Neural crest cell (in vitro differentiated cells): ENCODE measurements around the gene KLHL1. TPM values are rescaled to one million over a fixed set of nuclear protein-coding genes. Genes with fewer than 3 reads are reported as not detected.

Source experiments
- DNase-seq: peaks from one replicate; pipeline ENCODE4 v3.0.0; 2021; ENCODE audit warnings: low read depth, mixed read lengths, low spot score
- H3K27ac Mint-ChIP-seq: one replicate; pipeline ENCODE4 v1.8.0; 2021; ENCODE audit warnings: mild to moderate bottlenecking, mixed read lengths; ENCODE audit not compliant: unreplicated experiment
- H3K27me3 Mint-ChIP-seq: 2 replicates; pipeline ENCODE4 v1.8.0; 2021; ENCODE audit warnings: low read depth, mild to moderate bottlenecking, mixed read lengths
- H3K36me3 Mint-ChIP-seq: 2 replicates; pipeline ENCODE4 v1.8.0; 2021; ENCODE audit warnings: low read depth, mild to moderate bottlenecking, mixed read lengths
- H3K4me1 Mint-ChIP-seq: 2 replicates; pipeline ENCODE4 v1.8.0; 2021; ENCODE audit warnings: mixed read lengths
- H3K4me3 Mint-ChIP-seq: one replicate; pipeline ENCODE4 v1.8.0; 2021; ENCODE audit warnings: mild to moderate bottlenecking, mixed read lengths
- H3K9me3 Mint-ChIP-seq: 2 replicates; pipeline ENCODE4 v1.8.0; 2021; ENCODE audit warnings: mixed read lengths
- CTCF ChIP-seq: fragments of 200-600 bp; sonication (generic); conservative IDR thresholded peaks from 2 replicates; pipeline ENCODE4 v1.5.0; 2021; ENCODE audit warnings: antibody characterized with exemption, mild to moderate bottlenecking
- total RNA-seq: library from RNA; stranded (reverse); gene quantifications from 2 replicates; pipeline ENCODE4 v1.2.1, GENCODE V29; 2021

KLHL1 gene
- total RNA-seq, 1 donor from 2014 or later: 0.23 TPM

DNA sequence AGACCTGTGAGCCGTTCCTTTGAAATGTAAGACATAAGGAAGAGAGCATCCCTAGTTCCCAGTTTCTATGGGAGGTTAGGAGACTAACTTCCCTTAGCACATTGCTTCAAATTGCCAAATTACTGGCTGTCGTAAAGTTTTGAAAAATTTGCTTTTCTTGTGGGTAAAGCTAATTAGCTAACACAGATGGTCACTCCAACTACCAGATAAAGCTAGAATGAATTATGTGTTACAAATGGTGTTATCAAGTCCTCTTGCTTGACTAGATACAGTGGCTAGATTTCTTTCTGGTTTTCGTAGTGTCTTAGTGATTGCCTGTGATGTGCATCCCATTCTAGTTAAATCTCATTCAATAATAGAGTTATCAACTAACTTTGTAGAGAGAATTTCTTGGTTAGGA lies 417.3 kb downstream of the KLHL1 start:
- peaks cover 5% of the 10 kb centered on the region for H3K4me1 Mint-ChIP-seq
- no peak overlapping the region for H3K27ac Mint-ChIP-seq
- H3K4me3 Mint-ChIP-seq: no peak overlapping the region
- TF ChIP-seq CTCF: no peak
- no peaks in the 10 kb centered on the region for H3K9me3 Mint-ChIP-seq
- H3K36me3 Mint-ChIP-seq: no peaks in the 10 kb centered on the region
- no peak for DNase-seq
- H3K27me3 Mint-ChIP-seq: no peaks in the 10 kb centered on the region

DNA sequence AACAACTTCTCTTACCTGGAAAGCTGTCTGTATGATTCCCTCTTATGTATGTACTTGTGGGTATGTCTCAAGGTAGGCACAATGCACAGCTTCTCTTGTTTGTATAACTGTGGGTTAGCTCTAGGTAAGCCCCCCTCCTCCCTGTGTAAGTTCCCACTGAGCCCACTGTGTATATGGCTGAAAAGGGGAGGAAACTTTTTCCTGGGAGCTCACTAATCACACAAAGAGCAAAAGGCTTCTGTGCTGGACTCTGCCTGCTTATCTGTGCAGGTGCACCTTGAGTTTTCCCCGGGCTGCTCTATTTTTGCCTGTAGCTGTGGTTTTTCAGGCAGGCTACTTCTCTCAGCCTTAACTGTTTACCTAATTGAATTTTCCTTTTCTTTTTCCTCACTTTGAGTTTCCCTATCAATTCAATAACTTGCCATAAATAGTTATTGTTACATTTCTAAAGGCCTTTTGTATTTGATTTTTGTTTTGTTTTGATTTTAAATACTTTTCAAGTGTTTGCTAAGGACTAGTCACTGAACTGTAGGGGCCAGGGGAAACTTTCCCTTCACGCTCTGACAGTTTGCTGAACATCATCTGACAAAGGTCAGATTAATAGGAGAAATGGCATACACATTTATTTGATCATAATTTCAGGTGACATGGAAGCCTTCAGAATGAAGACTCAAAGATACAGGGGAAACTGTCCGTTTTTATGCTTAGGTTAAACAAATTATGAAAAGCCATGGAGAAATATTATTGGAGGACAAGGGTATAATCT lies 424.1 kb downstream of the KLHL1 start:
- H3K36me3 Mint-ChIP-seq: no peaks in the 10 kb centered on the region
- no peak for TF ChIP-seq CTCF
- H3K4me1 Mint-ChIP-seq: peaks cover 16% of the 10 kb centered on the region
- no peak overlapping the region for H3K4me3 Mint-ChIP-seq
- H3K27ac Mint-ChIP-seq: no peak overlapping the region
- no peaks in the 10 kb centered on the region for H3K9me3 Mint-ChIP-seq
- DNase-seq: no peak
- H3K27me3 Mint-ChIP-seq: no peaks in the 10 kb centered on the region

GRCh38 chr13:69681722-69682121 lies 426.5 kb downstream of the KLHL1 start:
- Mint-ChIP-seq H3K9me3 (no peaks in the 10 kb centered on the region), H3K4me1 (peaks cover 11% of the 10 kb centered on the region), H3K27ac (no peak overlapping the region), H3K27me3 (no peaks in the 10 kb centered on the region), H3K36me3 (no peaks in the 10 kb centered on the region), H3K4me3 (no peak overlapping the region)
- TF ChIP-seq CTCF: no peak
- DNase-seq: no peak

GRCh38 chr13:69677343-69677742 lies 430.9 kb downstream of the KLHL1 start:
- no peak overlapping the region for H3K4me3 Mint-ChIP-seq
- no peaks in the 10 kb centered on the region for H3K36me3 Mint-ChIP-seq
- no peaks in the 10 kb centered on the region for H3K27me3 Mint-ChIP-seq
- no peak for TF ChIP-seq CTCF
- no peaks in the 10 kb centered on the region for H3K4me1 Mint-ChIP-seq
- H3K9me3 Mint-ChIP-seq: peaks cover 2% of the 10 kb centered on the region
- H3K27ac Mint-ChIP-seq: no peak overlapping the region
- DNase-seq: no peak

DNA sequence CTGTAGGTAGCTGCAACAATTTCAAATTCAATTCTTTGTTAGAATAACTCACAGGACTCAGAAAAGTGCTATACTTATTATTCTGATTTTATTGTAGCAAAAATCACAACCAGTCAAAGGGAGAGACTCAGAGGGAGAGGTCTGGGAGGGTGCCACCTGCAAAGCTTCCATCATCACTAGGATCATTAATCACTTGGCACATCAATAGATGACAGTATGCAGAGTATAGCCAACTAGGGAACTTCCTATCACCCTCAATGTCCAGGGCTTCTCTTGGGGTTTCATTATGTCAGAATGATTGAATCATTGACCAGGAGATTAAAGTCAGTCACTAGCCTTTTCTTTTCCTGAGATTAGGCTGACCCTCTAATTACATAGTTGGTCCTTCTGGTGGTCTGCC lies 432.0 kb downstream of the KLHL1 start:
- no peaks in the 10 kb centered on the region for H3K4me1 Mint-ChIP-seq
- no peak for TF ChIP-seq CTCF
- no peaks in the 10 kb centered on the region for H3K27me3 Mint-ChIP-seq
- no peak overlapping the region for H3K4me3 Mint-ChIP-seq
- no peaks in the 10 kb centered on the region for H3K36me3 Mint-ChIP-seq
- peak overlapping the region; percentile 6 for H3K27ac Mint-ChIP-seq
- peaks cover 2% of the 10 kb centered on the region for H3K9me3 Mint-ChIP-seq
- DNase-seq: no peak
